ENCODE results near the gene AHDC1.
"Not testable (repeated sequence)": the region's sequence is repeated elsewhere in the genome, so short reads cannot be mapped to it uniquely, and the experiment has no call there.

The AHDC1 gene

DNA sequence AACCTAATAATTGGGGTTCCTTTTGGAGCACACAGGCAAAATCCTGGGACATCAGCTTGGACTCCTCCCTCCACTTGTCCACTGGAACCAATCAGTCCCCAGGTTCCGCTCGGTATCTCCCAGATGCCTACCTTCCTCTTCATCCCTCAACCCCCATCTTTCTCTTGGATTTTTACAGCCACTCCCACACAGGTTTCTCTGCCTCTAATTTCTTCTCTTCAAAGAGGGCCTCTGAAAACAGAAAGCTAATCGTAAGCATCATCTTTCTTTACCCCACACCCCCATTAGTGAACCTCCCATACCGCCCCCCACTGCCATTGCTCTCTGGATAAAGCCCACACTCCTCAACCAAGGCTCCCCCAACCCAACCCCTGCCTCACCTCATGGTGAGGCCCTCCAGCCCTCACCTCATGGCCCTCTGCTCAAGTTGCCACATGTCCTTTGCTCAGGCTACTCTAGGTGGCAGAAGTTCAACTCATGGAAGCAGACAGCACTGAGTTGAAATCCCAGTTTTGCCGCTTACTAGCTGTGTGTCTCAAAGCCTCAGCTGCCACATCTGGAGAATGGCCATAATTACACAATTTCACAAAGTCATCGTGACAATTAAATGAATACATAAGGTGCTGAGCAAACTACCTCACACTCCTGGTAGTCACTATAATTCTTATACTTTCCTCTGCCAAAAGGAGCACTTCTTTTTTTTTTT, 95.8 kb downstream of the AHDC1 start:
- no peak for FAIRE-seq

DNA sequence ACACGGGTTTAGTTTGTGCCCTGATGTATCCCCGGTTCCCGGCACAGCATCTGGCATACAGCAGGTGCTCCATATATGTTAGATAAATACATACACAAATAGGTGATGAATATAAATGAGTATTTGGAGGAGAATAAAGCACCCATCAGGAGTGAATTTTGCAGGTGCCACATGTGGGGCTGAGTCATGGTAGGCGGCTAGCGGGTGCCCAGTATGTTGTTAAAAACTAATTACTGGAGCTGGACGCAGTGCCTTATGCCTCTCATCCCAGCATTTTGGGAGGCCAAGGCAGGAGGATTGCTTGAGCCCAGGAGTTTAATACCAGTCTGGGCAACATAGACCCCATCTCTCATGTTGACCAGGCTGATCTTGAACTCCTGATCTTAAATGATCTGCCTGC, 97.2 kb downstream of the AHDC1 start:
- no peak for FAIRE-seq

DNA sequence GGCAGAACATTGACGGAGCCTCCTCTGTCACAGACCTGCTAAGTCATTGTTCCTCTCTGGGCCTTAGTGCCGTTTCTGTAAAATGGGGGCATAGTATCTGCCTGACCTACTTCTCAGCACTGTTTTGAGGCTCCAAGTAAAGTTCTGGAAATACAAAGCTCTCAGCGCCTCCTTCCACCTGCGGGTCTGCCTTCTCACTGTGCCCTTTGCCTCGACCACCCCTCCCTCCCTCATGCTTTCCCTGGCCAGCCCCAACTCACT, 98.6 kb downstream of the AHDC1 start:
- FAIRE-seq = no peak

DNA sequence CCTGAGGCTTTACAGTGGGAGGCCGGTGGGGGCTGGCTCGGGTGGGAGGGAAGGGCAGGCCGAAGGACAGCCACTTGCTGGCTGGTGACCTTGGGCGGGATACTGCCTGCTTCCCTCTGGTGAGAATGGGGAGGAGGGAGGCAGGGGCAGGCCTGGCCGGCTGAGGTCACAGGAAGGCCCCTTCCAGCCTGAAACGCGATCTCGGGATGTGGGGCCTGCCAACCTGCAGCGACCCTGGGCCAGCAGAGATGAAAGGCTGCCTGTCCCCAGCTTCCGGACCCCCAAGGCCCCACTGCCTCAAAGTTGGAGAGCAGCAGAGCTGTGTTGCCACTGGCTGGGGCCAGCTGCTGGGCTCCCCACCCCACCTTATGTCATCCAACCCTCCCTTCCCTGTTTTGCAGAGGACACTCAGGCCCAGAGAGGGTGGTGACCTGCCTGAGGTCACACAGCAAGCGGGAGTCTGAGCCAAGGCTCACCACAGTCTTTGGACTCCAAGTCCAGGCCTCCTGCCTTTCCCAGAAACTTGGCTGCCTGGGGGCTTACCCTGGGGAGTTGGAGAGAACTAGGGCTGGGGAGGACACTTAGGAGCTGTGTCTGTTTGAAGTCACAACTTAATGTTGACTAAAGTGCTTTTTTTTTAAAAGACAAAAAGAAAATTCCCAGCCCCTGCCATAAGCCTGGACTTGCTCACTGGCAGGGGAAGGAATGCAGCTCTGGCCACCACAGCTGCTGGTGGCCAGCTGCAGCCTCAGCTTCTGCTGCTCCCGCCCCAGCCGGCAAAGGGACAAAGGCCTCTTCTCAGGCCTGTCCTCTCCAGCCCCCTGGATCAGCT, 99.1 kb downstream of the AHDC1 start:
- FAIRE-seq = no peak

DNA sequence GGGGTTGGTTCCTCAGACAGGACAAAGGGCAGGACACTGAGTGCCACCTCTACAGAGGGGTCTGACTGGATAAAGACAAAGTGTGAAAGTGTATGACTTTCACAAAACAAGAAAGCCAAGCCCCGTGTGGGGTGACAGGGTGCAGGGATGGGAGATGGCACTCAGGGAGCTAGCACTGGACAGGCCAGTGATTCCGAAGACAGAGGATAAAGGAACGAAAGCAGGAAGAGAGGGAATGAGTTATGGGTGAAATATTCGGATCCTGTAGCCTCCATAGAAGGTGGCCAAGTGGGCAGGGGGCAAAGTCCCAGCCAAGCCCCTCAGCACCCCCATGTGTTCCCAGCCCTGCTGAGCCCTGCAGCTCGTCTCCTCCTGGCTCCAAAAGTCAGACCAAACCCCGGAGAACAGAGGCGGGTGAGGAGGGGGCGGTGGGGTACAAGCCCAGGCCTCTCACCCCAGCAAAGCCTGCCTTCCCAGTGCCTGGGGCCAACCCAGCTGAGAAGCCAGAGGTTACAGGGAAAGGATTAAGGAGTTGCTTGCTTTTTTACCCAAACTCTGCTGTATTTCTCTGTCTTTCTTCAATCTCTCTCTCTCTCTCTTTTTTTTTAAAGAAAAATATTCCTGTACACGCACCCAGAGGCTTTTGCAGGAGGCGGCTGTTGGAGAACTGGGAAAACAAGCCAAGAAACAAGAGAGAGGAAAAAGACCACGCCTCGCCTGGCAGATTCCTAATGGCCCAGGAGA, 99.9 kb downstream of the AHDC1 start:
- FAIRE-seq = no peak

DNA sequence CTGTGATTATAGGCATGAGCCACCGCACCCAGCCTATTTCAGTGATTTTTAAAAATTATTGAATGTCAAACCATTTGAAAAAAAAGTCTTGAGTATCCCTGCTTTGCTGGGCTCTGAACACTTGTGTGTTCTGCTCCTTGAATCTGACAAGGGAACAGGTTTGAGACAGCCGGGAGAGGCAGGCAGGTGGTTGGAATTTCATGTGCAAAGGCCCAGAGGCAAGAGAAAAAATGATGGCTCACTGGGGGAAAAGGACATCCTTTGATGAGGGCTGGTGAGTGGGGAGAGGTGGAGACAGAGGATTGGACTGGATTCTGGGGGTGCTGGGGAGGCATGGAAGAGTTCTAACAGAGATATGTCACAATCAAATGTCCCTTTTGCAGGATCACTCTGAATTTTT, 100.9 kb downstream of the AHDC1 start:
- FAIRE-seq = no peak

DNA sequence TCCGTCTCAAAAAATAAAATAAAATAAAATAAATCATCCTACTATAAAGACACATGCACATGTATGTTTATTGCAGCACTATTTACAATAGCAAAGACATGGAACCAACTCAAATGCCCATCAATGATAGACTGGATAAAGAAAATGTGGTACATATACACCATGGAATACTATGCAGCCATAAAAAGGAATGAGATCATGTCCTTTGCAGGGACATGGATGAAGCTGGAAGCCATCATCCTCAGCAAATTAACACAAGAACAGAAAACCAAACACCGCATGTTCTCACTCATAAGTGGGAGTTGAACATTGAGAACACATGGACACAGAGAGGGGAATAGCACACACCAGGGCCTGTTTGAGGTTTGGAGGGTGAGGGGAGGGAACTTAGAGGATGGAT, 102.8 kb downstream of the AHDC1 start:
- not testable (repeated sequence) for FAIRE-seq

DNA sequence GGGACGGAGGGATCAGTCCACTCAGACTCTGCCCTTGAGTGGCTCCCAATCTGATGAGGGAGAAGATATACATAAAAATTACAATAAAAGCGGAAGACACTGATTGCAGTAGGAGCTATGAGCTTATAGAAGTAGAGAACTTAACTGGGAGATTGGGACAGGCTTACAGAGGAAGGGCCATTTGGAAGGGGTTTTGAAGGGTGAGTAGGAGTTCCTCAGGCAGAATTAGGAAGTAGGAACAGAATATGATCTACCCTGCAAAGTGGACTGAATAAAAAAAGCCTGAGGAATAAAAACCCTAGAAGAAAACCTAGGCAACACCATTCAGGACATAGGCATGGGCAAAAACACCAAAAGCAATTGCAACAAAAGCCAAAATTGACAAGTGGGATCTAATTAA, 104.8 kb downstream of the AHDC1 start:
- no peak for FAIRE-seq

DNA sequence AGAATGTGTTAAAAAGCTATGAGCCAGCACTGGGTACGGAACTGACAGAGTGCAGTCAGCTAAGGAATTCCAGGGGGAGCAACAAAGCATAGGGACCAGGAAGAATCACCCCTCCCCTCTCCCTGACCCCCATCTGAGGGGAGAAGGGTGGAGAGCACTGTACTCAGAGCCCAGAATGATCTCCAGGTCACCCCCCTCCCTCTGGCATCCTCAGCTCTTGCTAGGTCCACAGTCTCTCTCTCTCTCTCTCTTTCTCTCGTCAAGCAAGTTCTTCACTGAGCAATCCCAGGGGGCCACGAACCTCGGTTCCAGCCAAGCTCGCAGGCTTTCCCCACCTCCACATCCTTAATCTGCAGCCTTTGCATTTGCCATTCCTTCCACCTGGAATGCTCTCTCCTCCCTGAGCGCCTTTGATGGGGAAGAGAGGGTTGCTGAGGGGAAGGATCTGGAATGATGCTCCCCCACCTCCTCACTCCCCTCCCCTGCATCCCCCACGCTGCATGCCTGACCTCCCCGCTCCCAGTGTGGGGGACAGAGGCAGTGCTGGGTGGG, 107.3 kb downstream of the AHDC1 start:
- no peak for FAIRE-seq

DNA sequence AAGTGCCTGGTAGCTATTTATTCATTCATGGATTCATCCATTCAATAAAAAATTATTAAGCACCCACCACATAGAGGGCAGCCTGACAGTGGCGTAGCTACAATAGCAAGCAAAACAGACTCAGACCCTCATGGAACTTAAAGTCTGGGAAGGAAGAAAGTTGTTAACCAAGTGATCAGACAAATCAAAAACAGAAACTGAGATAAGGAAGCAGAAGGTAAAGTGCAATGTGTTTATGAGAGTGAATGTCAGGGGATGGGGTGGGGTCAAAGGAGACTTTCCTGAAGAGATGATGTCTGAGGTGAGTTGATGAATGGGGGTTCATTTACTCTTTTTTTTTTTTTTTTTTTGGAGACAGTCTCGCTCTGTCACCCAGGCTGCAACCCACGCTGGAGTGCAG, 111.1 kb downstream of the AHDC1 start:
- FAIRE-seq = no peak

DNA sequence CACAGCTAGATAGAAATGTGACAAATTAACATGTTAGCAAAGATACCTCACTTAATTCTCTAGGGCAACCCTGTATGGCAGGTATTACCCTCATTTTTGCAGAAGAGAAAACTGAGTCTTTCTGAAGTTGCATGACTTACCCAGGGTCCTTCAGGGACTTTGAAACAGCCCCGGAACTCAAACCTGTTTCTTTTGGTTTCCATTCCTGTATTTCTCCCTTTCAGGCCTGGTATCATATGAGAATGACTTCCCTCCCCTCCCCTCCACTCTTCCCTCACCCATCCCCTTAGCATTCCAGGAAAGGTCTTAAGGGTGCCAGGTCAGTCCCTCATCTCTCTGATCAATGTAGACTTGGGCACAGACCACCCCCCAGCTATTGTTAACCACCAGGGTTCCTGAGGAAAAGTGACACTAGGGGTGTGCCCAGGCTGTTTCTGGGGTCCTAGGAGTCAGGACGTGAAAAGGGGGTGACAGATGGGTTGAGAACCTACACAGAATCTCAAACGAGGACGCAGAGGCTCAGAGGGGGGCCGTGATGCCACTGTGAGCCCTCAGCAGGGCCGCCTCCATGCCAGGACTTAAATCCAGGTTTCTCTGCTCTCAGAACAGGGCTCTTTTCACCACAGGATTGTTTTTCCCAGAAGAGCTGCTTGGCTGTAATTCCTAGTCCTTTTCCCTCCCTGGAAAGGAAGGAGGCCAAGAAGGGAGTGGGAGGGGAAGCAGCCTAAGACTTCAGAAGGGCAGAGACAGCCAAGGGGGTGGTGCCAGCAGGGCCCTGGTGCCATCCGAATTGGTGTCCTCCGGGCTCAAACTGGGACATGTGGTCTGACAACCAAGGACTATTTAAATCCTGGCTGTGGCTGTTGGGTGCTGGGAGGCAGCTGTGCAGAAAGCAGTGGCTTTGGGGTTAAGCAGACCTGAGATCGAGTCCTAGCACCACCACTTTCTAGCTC, 111.9 kb downstream of the AHDC1 start:
- no peak for FAIRE-seq

DNA sequence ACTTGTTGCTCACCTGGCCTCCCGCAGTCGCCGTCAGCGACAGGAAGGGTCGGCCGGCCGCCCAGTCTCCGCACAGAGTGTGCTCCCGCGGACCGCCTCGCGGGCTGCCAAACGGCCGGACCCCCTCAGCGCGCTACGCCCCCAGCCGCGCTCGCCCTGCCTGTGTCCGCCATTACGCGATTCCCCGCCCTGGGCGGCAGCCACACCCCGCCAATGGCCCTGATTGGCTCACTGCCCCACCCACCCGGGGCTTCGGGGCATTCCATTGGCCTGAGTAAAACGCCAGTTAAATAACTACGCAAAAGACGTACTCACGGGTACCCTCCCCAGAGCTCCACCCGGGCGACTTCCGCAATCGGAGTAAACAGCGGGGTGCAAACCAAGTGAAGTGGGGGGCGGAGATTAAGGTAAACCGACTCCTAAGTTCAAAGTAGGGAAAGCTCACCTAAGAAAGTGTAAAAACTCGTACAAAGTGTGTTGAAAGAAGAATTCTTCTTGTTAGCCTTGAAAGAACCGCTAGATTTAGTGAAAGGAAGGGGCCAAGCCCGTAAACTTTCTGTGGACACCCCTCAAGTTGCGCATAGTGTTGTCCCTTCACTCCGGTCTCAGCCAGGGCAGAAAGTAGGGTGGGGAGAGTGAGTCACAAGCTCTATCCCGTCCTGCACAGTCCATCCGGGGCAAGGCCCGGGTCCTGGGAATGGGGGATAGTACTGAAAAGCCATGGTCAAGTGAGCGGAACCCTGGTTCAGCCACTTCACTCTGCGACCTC, 113.8 kb downstream of the AHDC1 start, which contains the start of gene WASF2:
Gene WASF2, minus strand, starts transcription at position 195 of the 769 bp plus-strand sequence. CDS start 61,277 bp downstream, outside the sequence.
- FAIRE-seq = peak; percentile 55

DNA sequence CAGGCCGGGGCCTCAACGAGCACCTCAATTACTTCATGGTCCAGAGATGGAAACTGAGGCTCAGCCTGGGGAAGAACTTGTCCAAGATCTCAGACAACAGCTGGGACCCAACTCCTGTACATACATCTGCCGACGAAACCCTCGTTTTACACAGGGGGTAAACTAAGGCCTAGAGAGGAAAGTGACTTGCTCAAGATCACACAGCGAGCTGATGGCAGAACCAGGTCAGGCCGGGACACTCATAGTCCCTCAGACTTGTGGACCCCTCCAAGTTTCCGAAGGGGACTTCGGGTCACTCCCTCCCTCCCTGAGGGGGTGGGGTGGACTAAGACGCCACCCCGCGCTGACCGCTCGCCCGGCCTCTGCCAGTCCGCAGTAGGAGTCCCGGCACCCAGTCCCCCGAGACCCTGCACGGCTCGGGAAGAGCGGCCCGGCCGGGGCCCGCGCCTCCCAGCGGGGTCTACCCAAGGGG, 114.4 kb downstream of the AHDC1 start:
- no peak for FAIRE-seq

DNA sequence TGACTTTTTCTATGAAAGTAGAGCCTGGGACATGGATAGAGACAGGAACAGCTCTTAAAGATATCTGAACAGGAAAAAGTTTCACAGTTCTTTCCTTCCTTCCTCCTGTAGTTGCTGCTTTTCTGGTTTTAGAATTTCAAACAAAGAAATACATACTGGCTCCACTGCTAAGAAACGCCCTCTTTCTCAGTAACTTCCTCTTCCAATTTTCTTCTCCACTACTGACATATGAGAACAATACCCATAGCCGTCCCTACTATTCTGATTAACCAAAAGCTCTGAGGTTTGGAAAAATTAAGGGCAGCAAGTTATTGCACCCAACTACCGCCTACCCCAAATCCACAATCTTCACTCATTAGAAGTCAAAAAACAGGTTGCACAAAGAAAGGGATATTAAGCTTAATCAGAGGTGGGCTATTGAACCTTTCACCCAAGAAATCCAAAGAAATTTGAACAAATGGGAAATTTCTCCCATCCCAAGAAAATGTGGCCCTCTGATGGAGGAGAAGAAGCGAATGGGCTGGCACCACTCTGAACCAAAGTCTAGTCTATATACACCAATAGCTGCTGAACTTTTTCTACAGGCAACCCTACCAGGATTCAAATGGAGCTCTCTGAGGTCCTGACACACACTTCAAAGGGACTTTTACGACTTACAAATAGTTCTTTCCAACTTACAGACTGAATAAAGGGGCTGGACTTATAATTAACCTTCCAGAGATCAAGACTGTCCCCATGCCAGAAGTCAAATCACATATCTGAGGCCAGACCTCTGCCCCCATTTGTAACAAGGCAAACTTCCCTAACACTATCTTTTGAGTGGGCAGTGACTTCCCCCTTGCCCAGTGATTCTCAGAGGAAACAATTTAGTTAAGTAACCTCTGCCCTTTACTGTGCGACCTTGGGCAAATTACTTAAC, 115.7 kb downstream of the AHDC1 start:
- no peak for FAIRE-seq

DNA sequence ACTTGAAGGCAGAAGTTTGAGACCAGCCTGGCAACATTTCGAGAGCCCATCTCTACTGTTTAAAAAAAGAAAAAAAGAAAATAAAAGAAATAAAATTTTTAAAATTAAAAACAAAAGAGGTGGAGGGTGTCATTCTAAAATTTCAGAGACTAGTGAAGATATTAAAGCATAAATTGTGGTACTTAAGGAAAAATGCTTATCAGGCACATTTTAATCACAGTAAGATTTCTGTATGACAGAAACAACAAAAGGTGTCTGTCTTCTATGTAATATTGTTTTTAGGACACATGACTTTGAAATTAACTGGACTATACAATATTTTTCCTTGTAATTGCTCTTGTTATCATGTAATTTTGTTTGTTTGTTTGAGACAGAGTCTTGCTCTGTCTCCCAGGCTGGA, 118.6 kb downstream of the AHDC1 start:
- FAIRE-seq = no peak

Measured in colon (tissue), 2 donors.